Fibroblast of lung (primary cell): Measurements from ENCODE around the gene SLC9A3.

Experiments used
- CTCF ChIP-seq, 2 donors: IDR thresholded peaks in 1 of 2; conservative IDR thresholded peaks in 1 of 2; 1 replicate in 1 of 2; 2 replicates in 1 of 2; pipeline ENCODE4 v1.5.1; 2011 to 2012; ENCODE audit warnings: low read length in 2 of 2, control low read depth in 1 of 2, inconsistent platforms in 1 of 2, low read depth in 1 of 2, mild to moderate bottlenecking in 1 of 2
- EZH2 ChIP-seq: IDR thresholded peaks from 2 replicates; pipeline ENCODE4 v1.5.1; 2012; ENCODE audit warnings: low read length, control low read depth, mild to moderate bottlenecking; ENCODE audit errors: missing control alignments

- TF ChIP-seq EZH2 (no peak), CTCF (conservative IDR thresholded peaks at IDR 0.05 in 1 of 2, IDR thresholded peaks at IDR 0.05 in 1 of 2; ENCODE audit: low read depth in 1 of 2, low read length in 2 of 2) (no peak)
These were observed 100.5 kb downstream of the SLC9A3 start for GRCh38 chr5:423626-424261.
